CD4-positive, alpha-beta T cell treated with Interleukin-4 for 4 hours (primary cell): ENCODE results near the gene YJEFN3.

ENCODE experiments used
- DNase-seq: peaks from one replicate; pipeline ENCODE4 v3.0.0-alpha.2; 2020

YJEFN3 gene

GRCh38 chr19:19498255-19498991 is 30.3 kb upstream of the YJEFN3 start:
- DNase-seq: no peak

- no peak for DNase-seq
These were observed 29.3 kb upstream of the YJEFN3 start for GRCh38 chr19:19499272-19499995.

- no peak for DNase-seq
These were observed 27.6 kb upstream of the YJEFN3 start for GRCh38 chr19:19500975-19501644.

GRCh38 chr19:19501798-19502197 is 26.9 kb upstream of the YJEFN3 start:
- no peak for DNase-seq

GRCh38 chr19:19502281-19502680 is 26.4 kb upstream of the YJEFN3 start:
- no peak for DNase-seq

- no peak for DNase-seq
These were observed 25.7 kb upstream of the YJEFN3 start for GRCh38 chr19:19502808-19503602.

GRCh38 chr19:19504754-19505668 is 23.7 kb upstream of the YJEFN3 start:
- no peak for DNase-seq

GRCh38 chr19:19505669-19506326 is 22.9 kb upstream of the YJEFN3 start:
- DNase-seq: no peak

GRCh38 chr19:19506592-19506991 is 22.1 kb upstream of the YJEFN3 start:
- DNase-seq: no peak

- DNase-seq: no peak
These were observed 21.4 kb upstream of the YJEFN3 start for GRCh38 chr19:19507354-19507753.

- DNase-seq: no peak
These were observed 20.5 kb upstream of the YJEFN3 start for GRCh38 chr19:19508217-19508616.

- no peak for DNase-seq
These were observed 18.3 kb upstream of the YJEFN3 start for GRCh38 chr19:19510432-19510831.

- DNase-seq: no peak
These were observed 15.0 kb upstream of the YJEFN3 start for GRCh38 chr19:19513682-19514081.

- DNase-seq: no peak
These were observed 14.5 kb upstream of the YJEFN3 start for GRCh38 chr19:19514215-19514657.

- no peak for DNase-seq
These were observed 13.7 kb upstream of the YJEFN3 start, which contains the start of gene TSSK6 for GRCh38 chr19:19514881-19515641. TSSK6 (minus strand) TSS chr19:19515548; CDS start chr19:19515427, 121 bp downstream.

- DNase-seq: peak; percentile 94
These were observed 12.8 kb upstream of the YJEFN3 start, which contains the start of gene NDUFA13 for GRCh38 chr19:19515642-19516519. NDUFA13 (plus strand) TSS chr19:19516225; CDS start chr19:19516239, 14 bp downstream.

GRCh38 chr19:19517235-19517619 is 11.5 kb upstream of the YJEFN3 start:
- no peak for DNase-seq

- no peak for DNase-seq
These were observed 7.7 kb upstream of the YJEFN3 start for GRCh38 chr19:19520989-19521388.

GRCh38 chr19:19523177-19523576 is 5.5 kb upstream of the YJEFN3 start:
- DNase-seq: no peak
